NCI-H2227 (cell line): Measurements from ENCODE around the gene LRRN2.

Experiments used
- DNase-seq: peaks from one replicate; lab custom pipeline; 2025; ENCODE audit not compliant: unreplicated experiment; lab: John Stamatoyannopoulos, UW

The LRRN2 gene

DNA sequence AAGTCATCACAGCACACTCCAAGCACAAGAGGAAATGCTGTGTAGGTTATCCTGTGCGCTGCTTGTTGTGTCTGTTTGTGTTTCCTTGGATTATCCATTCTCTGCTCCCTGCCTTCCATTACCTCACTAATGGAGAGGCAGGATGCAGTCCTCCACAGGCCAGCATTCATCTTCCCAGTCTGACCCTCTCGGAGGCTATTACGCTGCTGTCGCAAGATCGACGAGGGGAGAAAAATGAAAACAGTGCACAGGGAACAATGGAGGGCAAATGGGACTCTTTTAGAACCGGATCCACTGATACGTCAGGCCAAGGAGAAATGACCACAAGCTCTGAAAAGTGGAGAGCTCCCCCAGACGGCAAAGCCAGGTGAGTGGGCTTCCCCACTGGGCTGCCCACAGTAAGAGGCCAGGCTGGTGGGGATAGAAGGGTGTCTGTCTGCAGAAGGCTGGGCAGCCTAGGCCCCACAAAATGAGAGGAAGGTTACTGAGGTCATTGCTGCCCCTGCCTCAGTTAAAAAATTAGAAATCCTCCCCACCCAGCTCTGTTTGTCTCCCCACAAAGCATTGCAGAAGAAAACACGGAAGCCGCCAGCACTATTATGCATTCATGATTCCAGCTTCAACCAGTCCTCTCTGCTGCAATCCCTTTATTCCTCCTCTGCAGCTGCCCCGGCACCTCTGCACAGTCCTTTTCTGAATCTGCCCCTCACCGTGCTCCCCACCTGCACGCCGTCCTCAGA, 21.7 kb downstream of the LRRN2 start:
- peak; percentile 50 for DNase-seq

DNA sequence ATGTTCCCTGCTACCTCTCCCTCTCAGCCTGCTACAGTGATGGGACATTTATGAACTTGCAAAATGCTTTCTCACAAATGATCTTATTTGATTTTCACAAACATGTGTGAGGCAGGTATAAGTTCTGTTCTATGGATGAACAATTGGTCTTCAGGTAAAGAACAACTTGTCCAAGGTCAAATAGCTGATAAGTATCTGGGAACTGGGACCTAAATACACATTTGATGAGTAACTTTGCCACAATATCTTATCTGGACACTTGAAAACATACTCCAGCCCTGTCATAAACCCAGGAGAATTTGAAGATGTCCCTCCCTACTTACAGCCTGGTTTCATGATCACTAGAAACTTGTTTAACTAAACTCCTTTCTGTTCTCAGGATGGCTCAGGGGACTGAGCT, 23.0 kb downstream of the LRRN2 start:
- no peak for DNase-seq

DNA sequence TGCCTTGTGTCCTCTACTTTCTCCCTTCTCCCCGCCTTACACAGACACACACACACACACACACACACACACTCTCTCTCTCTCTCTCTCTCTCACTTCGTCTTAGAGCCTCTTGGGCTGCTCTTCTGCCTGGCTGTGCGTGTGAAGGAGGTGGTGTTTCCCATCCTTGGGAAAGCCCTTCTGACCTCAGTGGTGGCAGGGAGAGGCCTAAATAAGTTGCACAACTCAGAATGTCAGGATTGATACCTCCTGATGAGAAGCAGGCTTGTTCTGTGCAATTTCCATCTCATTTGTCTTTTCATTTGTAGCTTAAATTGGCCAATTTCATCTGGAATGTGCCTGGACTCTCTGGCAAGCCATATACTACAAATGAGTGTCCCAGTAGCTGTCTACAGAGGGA, 25.0 kb downstream of the LRRN2 start:
- DNase-seq, result peak; percentile 44

DNA sequence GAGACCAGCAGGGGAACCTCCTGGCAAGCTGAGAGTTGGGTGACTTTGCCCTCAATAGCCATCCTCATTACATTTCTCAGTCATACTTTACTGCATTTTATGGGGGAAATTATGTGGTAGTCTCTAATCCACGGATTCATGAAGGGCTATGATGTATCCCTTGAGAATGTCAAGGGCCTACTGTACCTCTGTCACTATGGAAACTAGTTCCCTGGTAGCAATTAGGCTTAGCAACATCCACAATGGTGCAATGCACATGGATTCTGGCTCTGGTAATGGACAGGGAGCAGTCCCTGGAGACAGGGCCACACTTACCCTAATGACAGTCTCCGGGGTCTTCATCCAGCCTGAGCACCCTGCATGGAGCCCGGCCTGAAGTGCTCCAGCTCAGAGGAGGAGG, 26.5 kb downstream of the LRRN2 start:
- DNase-seq, result peak; percentile 71

DNA sequence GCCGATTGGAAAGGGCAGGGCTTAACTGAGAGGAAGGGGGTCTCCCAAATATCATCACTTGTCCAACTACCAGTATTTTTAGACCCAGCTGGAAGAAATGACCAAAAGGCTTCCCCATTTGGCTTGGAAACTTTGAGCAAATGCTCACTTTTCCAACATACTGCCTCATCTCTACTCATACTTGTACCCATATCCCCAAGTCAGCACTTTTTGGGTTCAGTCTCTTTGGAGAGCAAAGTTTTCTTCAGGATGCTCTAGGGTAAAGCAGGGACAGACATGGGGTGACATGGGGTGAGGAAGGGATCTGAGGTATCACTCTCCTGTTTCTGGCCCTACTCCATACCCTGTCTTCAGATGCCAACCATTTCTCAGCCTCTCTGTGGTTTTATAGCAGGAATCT, 27.2 kb downstream of the LRRN2 start:
- no peak for DNase-seq

DNA sequence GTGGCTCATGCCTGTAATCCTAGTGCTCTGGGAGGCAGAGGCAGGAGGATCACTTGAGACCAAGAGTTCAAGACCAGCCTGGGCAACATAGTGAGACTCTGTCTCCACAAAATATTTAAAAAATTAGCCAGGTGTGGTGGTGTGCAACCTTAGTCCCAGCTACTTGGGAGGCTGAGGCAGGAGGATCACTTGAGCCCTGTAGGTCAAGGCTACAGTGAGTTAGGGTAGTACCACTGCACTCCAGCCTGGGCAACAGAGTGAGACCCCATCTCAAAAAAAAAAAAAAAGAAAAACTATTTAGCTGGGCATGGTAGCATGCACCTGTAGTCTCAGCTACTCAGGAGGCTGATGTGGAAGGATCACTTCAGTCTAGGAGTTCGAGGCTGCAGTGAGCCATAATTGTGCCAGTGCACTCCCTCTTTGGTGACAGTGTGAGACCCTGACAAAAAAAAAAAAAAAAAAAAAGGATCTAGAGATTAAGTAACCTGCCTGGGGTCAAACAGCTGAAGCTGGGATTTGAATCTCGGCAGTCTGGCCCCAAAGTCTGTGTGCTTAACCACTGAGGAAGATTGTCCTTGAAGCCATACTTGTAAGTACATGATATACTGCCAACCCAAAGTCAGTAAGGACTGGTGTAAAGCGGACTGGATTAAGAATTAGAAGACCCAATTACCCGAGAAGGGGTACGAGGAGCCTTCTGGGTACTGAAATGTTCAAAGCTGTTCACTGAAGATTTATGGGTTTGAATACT, 31.8 kb downstream of the LRRN2 start:
- no peak for DNase-seq

DNA sequence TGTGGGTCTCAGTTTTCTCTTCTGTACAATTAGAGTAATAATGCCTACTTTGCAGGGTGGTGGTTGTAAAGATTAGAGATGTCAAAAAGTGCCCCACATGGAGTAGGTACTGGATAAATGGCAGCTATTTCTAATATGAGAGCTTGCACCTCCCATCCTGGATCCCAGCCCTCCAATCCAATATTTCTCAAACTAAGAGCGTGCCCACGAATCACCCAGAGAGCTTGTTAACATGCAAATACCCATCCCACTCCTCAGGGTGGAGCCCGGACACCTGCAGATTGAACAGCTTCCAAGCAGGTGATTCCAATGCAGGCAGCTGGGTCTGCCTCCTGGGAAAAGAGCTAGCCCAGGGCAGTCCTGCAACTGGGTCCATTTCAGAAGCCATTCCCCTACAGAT, 33.0 kb downstream of the LRRN2 start:
- DNase-seq, result no peak

DNA sequence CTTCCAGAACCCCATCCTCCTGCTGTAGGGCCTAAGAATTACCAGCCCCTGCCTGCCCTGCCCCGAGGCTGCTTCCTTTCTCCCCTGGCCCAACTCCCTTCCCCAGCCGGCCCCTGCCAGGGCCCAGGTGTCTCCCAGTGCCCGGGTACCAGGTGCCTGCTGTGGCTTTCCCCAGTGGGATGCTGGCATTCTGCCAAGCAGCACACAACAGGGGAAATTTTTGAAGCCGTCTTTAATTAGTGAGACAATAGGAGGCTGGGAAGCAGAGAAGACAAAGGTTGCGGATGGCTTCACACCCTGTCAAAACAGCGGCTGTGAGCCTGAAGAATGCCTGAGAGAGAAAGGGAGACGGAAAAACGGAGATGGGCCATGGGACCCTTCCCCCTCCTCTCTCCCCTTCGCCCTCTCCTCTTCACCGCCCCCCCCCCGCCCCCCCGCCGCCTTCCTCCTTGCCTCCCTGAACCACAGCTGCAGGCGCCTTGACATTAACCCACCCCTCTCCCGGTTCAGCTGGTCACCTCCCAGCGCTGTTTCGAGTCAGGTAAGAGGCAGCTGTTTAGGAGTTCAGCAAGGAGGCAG, 33.6 kb downstream of the LRRN2 start:
- DNase-seq, result peak; percentile 76

DNA sequence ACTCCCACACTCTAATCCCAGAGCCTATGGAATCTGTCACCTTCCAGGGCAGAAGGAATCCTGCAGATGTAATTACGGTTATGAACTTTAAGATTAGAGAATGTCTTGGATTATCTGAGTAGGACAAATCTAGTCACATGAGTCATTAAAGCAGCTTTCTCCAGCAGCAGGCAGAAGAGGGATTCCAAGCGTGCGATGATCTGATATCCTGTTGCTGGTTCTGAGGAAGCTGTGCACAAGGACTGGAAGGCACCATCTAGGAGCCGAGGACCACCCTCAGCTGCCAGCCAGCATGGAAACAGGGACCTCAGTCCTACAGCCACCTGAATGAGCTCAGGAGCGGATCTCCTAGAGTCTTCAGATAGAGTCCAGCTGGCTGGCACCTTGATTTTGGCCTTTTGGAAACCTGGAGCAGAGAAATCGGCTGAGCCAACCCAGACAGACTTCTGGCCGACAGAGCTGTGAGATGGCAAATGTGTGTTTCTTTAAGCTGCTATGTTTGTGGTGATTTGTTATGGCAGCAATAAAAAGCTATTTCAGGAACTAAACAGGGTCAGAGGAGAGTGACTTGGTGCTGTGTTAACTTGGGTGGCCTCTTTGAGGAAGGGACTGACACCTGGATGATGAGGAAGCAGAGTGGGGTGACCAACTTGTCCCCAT, 34.5 kb downstream of the LRRN2 start:
- DNase-seq, result no peak

DNA sequence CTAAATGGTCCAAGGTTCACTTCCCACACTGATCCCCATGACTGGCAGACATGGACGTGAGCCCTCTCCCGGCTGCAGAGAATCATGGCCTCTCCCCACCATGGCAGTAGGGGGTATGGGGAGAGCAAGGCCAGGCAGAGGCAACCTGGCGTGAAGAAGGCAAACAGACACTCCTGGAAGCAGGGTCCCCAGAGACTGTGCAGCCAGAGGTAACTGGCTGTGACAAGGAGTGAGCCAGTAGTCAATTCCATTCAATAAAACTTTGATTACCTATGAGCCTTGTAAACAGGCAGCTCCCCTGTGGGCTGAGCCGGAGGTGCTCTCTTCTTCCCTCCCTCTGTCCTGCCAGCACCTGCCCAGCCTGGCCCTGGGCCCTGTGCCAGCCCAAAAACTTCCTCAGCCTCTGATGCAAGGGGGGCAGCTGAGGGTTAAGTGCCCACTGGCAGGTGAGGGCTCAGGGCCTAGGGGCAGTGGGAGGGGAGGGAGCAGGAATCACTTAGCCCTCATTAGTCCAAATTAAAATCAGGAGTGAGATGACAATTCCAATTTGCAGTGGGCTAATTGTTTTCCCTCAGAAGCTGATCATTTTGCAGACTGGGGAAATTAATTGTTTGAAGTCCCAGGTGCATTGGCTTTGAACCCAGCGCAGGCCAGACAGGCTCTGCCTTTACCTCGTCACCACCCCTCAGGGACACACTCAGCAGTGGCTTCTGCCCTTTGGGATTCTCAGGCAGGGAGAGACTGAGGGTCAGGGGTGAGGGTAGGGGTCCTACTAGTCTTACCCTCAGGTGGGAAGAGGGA, 35.6 kb downstream of the LRRN2 start:
- no peak for DNase-seq

DNA sequence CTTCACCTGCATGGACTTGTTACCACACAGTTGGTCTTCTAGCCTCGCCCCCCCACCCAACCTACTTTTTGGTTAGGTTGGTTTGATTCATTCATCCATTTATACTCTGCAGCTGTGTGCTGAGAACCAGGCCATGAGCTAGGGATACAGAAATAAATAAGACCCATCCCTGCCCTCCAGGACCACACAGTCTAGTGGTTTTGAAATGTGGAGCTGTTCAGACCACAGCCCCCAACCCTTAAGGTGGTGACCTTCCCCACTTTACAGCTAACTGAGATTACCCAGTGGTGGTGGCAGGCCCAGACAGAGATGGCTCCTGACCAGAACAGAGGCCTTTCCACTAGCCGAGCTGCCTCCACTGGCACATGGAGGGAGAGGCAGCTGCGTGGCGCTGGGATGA, 37.0 kb downstream of the LRRN2 start:
- DNase-seq, result no peak

DNA sequence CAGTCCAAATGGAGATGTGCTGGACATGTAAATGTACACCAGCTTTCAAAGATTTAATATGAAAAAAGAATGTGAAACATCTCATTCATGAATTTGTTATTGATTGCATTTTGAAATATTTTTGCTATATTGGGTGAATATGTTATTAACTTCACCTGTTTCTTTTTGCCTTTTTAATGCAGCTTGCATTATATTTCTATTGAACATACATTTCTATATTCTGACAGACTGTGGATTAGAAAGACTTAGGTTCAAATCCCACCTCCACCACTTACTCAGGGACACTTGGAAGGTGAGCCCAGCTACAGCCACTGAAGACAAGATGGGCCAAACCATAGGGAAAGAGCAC, 37.8 kb downstream of the LRRN2 start:
- no peak for DNase-seq

DNA sequence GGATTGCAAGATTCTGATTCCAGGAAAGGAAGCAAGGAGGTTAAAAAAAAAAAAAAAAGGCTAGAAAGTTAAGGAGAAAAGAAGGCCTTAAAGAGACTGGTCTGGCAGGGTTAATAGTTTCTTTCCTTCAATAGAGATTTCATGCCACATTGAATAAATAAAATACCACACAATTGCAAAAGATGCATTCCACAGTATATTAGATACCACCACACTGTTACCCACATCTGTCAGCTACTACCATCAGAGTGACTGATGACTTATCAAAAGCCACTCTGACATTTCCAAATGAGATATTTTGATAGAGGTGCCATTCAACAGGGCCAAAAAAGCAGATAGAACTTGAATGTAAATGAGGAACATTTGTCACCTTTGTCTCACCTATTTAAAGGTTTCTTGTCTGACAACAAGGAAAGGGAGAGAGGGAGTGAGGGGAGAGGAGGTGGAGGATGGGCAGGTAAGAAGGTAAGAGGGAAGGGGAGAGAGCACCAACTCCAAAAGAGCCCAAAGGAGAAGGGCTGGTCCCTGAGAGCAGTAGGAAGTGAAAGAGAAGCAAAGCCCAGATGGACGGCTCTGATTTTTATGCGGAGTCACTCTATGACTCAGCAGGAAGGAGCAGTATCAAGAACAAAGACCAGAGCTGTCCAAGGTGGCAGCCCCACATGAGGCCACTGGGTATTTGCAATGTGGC, 38.3 kb downstream of the LRRN2 start:
- DNase-seq, result peak; percentile 27

DNA sequence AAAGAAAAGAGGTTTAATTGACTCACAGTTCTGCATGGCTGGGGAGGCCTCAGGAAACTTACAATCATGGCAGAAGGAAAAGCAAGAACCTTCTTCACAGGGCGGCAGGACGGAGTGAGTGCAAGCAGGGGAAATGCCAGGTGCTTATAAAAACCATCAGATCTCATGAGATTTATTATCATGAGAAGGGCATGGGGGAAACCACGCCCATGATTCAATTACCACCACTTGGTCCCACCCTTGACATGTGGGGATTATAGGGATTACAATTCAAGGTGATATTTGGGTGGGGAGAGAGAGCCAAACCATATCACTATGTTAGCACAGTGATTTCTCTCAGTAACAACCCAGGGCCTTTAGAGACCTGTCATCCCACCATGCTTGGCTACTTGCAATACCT, 39.9 kb downstream of the LRRN2 start:
- no peak for DNase-seq

DNA sequence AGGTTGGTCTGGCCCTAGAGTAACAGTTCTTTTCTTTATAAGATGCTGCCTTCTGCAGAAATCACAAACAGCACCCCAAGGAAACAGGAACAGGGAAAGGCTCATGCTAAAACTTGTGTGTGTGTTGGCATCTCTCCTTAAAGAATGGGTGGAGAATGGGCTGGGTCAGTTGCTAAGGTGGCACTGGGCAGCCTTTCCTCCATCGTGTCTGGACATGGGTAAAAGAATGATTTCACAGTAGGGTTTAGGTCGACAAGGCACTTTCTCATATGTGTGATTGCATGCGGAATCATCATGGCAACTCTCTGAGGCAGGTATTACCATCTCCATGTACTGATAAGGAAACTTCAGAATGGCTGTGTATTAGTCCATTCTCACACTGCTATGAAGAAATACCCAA, 40.3 kb downstream of the LRRN2 start:
- DNase-seq, result no peak

DNA sequence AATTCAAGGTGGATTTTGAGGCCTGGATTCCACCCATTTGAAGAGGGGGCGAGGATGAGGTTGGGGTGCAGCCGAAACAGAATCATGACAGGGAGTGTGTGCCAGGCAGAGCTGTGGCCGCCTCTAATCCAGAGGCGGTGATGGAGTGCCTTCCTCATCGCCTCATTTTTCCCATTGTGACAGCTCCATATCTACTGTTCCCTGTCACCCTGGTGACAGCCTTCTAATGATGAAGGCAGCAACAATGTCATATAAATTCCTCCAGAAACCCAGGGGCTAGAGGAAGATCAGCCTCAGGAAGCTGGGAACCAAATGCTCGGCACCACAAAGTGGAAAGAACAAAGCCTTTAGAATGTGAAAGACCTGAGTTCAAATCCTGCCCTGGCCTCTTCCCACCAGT, 42.0 kb downstream of the LRRN2 start:
- no peak for DNase-seq

DNA sequence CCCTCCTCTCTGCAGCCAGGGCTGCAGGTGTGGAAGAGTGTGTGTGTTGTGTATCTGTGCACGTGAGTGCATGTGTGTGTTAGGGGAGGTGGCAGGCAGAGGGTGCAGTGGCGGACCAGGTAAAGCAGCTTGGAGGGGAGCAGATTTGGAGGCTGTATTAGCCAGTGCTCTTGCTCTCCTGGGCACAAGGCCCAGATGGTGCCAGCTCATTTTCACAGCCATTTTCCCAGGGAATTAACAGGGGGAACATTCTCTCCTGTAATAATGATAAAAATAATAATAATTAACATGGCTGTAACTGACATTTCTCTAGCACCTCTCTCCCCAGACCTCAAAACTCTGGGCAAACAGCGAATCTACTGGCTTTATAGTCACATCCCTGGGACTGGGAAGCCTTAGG, 43.6 kb downstream of the LRRN2 start:
- DNase-seq, result no peak

DNA sequence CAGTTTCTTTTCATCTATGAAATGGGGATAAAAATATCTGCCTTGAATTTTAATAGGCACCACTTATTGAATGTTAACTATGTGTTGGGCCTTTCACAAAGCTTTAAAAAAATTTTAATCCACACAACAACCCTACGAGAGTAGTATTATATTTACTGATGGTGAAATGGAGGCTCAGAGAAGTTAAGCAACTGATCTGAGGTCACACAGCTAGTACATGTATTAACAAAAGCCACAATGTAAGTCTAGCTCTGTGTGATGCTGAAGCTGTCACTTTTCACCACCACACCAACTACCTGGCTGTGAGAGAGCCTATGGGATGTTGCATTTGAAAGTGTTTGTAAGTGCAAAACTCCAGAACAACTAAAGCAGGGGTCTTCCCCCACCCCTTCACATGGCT, 44.1 kb downstream of the LRRN2 start:
- no peak for DNase-seq

DNA sequence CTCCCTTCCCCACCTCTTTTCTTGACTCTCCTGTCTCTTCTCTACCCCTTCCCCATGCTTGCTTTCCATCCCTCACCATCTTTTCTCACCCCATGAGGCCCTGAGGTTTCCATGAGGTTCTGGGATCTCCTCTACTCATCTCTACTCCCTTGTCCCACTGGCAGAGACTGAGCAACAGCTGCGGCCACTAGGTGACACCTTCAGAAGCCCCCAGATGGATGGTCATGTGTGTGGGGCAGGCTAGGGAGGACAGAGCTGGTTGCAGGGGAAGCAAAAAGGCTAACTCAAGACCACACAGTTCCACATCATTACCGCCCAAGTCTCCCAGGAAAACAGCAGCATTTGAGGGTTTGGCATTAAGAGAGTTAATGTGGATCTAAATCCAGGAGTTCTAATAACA, 45.0 kb downstream of the LRRN2 start:
- DNase-seq, result no peak

DNA sequence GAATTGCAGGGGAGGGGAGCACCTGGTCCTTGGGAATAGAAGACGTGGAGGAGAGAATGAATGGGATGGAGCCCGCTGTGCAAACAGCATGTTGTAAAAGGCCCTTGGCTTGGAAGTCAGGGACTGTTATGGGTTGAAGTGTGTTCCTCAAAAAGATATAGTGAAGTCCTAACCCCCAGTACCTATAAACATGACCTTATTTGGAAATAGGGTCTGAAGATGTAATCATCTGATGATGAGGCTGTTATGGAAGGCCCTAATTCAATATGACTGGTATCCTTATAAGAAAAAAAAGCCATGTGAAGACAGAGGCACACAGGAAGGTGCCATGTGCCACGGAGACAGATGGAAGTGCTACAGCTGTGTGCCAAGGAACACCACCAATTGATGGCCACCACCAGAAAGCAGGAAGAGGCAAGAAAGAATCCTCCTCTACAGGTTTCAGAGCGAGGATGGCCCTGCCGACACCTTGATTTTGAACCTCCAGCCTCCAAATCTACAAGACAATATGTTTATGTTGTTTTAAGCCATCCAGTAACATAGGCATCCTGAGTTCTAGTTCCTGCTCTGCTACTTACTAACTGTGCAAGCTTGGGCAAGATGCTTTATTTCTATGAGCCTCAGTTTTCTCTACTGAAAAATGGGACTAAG, 51.2 kb downstream of the LRRN2 start:
- DNase-seq, result no peak
